GM19193 (cell line): ENCODE measurements around the gene SGCD.

ENCODE experiments used
- POLR2A ChIP-seq: IDR thresholded peaks from 4 replicates; pipeline ENCODE4 v1.6.1; 2011; ENCODE audit not compliant: insufficient read depth, insufficient read length; ENCODE audit errors: extremely low read depth

Gene SGCD

GRCh38 chr5:156584871-156585270 lies 257.9 kb downstream of the SGCD start:
- TF ChIP-seq POLR2A = no peak

GRCh38 chr5:156585999-156586398 lies 259.0 kb downstream of the SGCD start:
- TF ChIP-seq POLR2A = no peak

DNA sequence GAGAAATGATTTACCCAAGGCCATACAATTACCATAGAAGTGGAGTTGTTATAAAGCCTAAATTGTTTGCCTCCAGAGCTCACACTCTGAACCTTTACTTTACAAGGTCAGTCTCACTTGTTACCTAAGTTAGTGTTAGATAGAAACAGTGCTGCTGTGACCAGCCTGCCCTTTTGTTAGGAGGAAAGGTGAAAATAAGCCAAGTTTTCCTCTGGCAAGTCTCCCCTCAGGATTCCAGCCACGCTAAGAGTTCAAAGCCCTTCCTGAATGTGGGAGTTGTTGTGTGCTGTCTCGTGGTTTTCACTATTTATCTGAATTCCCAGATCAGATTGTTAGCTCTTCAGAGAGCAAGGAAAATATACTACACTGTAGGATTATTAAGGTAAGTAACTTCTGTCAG lies 260.0 kb downstream of the SGCD start:
- TF ChIP-seq POLR2A = no peak

GRCh38 chr5:156588306-156588705 lies 261.3 kb downstream of the SGCD start:
- TF ChIP-seq POLR2A = no peak

GRCh38 chr5:156589104-156589945 lies 262.4 kb downstream of the SGCD start:
- no peak for TF ChIP-seq POLR2A

DNA sequence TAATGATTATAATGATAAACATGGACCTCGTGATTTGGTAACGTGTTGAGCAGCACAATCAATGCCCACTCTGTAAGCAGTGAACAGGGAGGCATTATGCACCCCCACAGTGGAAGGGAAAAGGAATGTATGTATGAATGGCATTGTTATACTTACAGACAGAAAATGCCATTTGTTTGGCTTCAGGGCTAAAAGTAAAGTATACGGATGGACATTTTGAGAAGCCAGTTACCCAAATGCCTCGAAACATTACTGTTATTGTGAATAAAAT lies 262.9 kb downstream of the SGCD start:
- no peak for TF ChIP-seq POLR2A

DNA sequence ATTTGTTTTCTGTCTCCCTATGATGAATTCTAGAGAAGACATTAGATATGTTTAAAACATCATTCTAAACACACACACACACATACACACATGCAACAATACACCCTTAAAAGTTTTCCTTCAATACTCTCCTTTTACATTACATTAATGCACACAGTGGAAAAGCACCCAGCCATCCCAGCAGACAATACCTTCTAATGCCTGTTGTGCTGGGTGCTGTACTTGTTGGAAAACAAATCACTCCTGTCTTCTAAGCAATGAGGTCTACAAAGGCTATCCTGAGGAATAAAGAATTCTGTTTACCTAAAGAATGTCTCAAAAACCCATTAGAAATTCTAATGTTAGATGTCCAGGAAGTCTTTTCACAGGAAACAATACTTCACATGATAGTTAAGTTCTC lies 264.0 kb downstream of the SGCD start:
- no peak for TF ChIP-seq POLR2A

DNA sequence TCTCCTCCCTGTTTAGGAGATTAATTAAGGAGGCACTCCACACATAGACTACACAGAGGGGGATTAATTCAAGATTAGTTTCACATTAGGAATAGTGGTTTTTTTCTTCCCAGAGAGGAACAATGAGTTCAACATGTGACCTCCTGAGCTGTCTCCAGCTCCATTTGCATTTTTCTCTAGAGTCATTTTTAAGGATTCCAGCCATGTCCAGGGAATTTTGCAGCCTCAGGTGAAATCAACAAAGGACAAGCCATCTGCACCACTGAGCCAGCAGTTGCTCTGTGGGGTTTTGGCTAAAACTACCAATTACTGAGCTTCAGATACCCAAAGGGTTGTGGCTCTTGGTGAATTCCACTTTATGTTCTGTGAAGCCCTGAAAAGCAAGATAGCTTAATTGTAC lies 264.7 kb downstream of the SGCD start:
- TF ChIP-seq POLR2A = no peak

GRCh38 chr5:156593546-156593945 lies 266.6 kb downstream of the SGCD start:
- no peak for TF ChIP-seq POLR2A

DNA sequence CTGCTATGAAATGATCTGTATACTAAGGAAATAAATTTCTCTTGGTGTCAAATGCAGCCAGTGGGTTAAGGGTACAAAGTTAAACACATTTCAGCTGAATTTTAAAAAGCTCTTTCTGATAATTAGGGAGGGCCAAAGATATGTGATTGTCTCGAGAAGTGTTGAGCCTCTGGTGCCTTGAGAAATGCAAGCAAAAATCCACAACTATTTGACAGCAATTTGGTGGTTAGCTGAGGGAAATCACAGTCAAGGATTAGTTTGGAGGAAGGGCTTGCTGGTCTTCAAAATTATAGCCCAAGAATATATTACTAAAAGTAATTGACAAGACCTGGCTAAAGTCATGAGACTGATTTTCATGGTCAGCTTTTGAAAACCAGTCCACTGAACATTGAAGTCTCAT lies 267.4 kb downstream of the SGCD start:
- no peak for TF ChIP-seq POLR2A

- no peak for TF ChIP-seq POLR2A
These were observed 268.3 kb downstream of the SGCD start for GRCh38 chr5:156595132-156595787.

DNA sequence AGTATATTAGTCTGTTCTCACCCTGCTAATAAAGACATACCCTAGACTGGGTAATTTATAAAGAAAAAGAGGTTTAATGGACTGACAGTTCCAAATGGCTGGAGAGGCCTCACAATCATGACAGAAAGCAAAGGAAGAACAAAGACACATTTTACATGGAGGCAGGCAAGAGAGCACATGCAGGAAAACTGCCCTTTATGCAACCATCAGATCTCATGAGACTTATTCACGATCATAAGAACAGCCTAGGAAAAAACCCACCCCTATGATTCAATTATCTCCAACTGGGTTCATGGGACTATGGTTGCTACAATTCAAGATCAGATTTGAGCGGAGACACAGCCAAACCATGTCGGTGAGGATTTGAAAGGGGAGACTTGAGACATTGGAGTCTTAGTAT lies 270.3 kb downstream of the SGCD start:
- TF ChIP-seq POLR2A = no peak

DNA sequence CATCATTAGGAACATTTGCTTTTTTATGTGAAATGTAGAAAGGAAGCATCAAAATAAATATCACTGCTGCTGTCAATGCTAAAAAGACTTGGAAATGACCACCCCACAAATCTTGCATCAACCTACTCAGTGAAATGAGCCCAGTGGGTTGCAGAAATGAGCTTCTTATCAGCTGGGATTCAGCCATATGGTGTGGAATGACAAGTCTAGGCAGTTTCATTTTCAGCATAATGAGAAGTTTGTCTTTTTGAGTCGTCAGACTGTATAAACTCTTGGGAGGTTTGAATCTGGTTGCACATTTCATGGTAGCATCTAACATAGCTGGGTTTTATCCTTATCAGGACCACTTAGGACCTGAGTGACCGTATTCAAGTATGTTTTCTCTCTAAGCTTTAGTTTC lies 272.0 kb downstream of the SGCD start:
- no peak for TF ChIP-seq POLR2A

GRCh38 chr5:156615901-156616300 lies 288.9 kb downstream of the SGCD start:
- no peak for TF ChIP-seq POLR2A

DNA sequence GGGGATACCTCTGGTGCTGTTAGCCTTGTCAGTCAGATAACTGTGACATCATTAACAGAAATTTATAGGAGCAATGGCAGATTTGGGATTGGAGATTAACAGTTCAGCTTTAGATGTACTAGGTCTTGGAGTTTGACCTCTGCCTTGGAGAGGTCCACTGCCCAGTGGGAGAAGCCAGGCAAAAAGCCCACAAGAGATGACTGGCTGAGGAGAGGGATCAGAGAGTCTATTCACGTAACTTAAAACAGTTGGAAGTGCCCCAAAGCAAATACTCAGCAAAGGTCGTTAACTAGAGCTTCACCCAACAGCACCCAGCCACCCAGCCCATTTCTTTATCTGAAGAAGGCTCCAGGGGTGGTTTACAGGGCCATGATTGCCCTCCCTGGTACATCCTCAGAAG lies 290.5 kb downstream of the SGCD start:
- no peak for TF ChIP-seq POLR2A

DNA sequence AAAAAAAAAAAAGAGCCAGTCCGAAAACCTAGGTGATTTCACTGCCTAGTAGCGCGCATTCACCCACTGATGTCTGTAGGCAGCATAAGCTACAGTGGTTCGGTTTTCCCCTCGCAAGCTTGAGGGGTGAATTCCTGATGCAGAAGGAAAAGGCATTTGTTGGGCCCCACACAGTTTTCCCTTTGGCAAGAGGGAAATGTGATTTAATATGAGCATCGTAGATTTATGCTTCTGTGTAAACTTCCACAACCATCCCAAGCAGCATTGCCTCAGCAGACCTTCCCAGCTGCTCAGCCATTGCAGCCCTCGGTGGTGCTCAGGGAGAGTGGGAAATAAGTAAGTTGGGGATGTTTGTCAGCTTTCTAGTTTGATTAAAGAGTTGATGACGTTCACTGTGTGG lies 291.6 kb downstream of the SGCD start:
- TF ChIP-seq POLR2A = no peak
